ENCODE data around the gene ACOT11. TPM values are rescaled to one million over a fixed set of nuclear protein-coding genes. Genes with fewer than 3 reads are reported as not detected.

Gene ACOT11
- total RNA-seq, 1 donor from 2014 or later: 64.8 TPM

DNA sequence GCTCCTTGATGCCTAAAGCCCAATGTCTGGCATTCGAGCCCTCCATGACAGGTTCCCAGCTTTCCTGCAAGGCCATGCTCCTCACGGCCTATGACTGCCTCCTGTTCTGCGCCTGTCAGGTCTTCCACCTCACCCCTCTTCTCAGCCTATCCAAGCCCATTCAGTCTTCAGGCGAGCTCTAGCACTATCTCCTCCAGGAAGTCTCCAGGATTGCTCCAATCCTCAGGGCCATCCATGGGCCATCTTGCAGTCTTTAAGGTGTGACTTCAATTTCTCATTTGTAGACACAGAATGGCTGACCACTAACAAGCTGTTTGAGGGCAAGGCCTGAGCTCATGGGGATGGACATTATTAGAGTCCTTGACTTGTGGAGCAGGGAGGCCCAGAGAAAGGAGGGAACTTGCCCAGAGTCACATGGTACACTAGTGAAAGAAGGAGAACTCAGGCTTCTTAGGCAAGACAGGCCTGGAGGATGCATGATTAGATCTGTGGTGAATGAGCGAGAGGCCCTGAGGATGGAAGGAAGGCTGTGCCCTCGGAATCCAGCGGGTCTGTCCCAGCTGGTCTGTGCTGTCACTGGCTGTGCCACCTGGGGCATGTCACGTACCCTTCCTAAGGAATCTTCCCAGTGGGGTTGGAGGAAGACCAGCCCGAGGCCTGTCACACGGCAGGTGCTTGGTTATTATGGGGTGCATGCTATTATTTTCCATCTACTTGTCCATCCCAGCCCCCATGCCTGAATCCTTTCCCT is 1.2 kb upstream of the ACOT11 start:
- Histone ChIP-seq H3K27me3 (ENCODE audit: low read depth) (peaks cover 6% of the 10 kb centered on the region), H3K4me1 (peaks cover 52% of the 10 kb centered on the region), H3K36me3 (no peaks in the 10 kb centered on the region), H3K9me3 (replicated peaks) (no peaks in the 10 kb centered on the region), H3K4me3 (no peak overlapping the region), H3K27ac (replicated peaks) (peak overlapping the region; percentile 85)
- no peak for DNase-seq
- intact Hi-C loops (cut with micrococcal nuclease): no loop called here
- TF ChIP-seq, protein P1, sequence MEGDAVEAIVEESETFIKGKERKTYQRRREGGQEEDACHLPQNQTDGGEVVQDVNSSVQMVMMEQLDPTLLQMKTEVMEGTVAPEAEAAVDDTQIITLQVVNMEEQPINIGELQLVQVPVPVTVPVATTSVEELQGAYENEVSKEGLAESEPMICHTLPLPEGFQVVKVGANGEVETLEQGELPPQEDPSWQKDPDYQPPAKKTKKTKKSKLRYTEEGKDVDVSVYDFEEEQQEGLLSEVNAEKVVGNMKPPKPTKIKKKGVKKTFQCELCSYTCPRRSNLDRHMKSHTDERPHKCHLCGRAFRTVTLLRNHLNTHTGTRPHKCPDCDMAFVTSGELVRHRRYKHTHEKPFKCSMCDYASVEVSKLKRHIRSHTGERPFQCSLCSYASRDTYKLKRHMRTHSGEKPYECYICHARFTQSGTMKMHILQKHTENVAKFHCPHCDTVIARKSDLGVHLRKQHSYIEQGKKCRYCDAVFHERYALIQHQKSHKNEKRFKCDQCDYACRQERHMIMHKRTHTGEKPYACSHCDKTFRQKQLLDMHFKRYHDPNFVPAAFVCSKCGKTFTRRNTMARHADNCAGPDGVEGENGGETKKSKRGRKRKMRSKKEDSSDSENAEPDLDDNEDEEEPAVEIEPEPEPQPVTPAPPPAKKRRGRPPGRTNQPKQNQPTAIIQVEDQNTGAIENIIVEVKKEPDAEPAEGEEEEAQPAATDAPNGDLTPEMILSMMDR (IDR thresholded peaks at IDR 0.05; ENCODE audit: borderline replicate concordance): no peak

DNA sequence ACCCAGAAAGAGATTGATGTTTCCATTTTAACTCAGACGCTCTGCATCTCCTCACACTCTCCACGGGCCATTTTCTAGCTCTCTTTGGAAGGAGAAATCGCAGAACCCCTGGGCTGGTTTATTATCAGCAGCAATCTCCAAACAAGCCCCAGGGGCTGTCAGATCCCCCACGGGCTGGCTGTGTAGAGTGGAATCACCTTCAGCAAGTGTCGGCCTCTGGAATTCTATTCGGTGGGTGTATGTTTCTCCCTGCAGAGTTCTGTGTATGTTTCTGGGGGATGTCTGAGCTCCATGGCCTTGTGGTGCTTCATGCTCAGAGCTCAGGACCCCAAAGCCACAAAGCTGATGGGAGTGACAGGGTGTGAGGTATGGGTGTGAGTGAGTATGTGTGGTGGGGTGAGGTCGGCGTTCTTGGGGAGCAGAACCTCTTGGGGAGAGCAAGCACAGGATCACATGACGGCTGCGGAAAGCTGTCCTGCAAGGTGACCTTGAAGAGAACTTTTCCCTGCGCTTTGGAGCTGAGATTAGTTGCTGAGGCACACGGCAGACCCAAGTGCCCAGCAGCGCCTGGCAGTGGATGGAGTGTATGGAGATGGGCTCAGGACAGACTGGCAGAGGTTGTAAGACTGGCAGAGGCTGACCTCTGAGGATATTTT is 489 bp downstream of the ACOT11 start:
- peak overlapping the region; percentile 70 for H3K4me3 ChIP-seq
- H3K4me1 ChIP-seq: peaks cover 53% of the 10 kb centered on the region
- TF ChIP-seq, protein P1 (IDR thresholded peaks at IDR 0.05; ENCODE audit: borderline replicate concordance): no peak
- H3K36me3 ChIP-seq: no peaks in the 10 kb centered on the region
- H3K27ac ChIP-seq (replicated peaks): peak overlapping the region; percentile 85
- DNase-seq: no peak
- intact Hi-C loops (cut with micrococcal nuclease): no loop called here
- no peaks in the 10 kb centered on the region for H3K9me3 ChIP-seq (replicated peaks)
- no peaks in the 10 kb centered on the region for H3K27me3 ChIP-seq (ENCODE audit: low read depth)

DNA sequence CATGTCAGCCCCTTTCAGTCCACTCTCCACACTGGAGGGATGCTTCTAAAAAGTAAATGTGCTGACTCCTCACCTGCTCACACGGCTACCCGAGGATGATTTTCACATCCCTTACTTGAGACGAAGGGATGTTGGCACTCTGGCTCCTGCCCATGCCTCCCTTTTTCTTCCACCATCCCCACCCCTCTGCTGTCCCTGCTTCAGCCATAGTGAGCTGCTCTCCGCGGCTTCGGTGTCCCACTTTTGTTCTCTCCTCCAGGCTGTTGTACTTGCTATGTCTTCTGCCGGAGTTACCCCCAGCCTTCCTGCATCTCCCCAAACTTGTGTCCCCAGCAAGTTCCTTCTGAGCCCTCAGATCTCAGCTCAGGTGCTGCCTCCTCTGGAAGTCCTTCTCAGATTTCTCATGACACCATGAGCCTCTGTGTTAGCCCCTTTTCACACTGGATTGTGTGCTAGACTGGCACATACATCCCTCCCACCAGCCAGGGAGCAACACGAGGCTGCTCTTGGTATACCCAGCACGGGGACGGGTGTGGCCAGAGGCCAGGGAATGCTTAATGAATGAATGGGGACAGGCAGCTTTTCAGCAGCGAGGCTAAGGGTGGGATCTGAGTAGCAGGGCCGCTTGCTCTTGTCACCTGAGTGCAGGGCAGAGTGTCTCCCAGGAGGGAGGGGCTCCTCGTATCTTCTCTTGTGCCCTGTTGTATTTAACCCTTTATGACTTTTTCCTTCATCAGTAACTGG is 1.3 kb downstream of the ACOT11 start:
- no peaks in the 10 kb centered on the region for H3K36me3 ChIP-seq
- H3K4me1 ChIP-seq: peaks cover 56% of the 10 kb centered on the region
- no peaks in the 10 kb centered on the region for H3K9me3 ChIP-seq (replicated peaks)
- H3K27ac ChIP-seq (replicated peaks): peak overlapping the region; percentile 85
- peak overlapping the region; percentile 70 for H3K4me3 ChIP-seq
- intact Hi-C loops (cut with micrococcal nuclease): no loop called here
- H3K27me3 ChIP-seq (ENCODE audit: low read depth): no peaks in the 10 kb centered on the region
- peak; percentile 50 for DNase-seq
- TF ChIP-seq, protein P1 (IDR thresholded peaks at IDR 0.05; ENCODE audit: borderline replicate concordance): no peak

- TF ChIP-seq, protein P1 (IDR thresholded peaks at IDR 0.05; ENCODE audit: borderline replicate concordance): no peak
- intact Hi-C loops (cut with micrococcal nuclease): no loop called here
- peaks cover 14% of the 10 kb centered on the region for H3K9me3 ChIP-seq (replicated peaks)
- peaks cover 7% of the 10 kb centered on the region for H3K36me3 ChIP-seq
- peak overlapping the region; percentile 70 for H3K4me3 ChIP-seq
- no peaks in the 10 kb centered on the region for H3K27me3 ChIP-seq (ENCODE audit: low read depth)
- H3K27ac ChIP-seq (replicated peaks): peak overlapping the region; percentile 85
- no peak for DNase-seq
- H3K4me1 ChIP-seq: peaks cover 51% of the 10 kb centered on the region
These were observed 3.9 kb downstream of the ACOT11 start for GRCh38 chr1:54551891-54552290.

DNA sequence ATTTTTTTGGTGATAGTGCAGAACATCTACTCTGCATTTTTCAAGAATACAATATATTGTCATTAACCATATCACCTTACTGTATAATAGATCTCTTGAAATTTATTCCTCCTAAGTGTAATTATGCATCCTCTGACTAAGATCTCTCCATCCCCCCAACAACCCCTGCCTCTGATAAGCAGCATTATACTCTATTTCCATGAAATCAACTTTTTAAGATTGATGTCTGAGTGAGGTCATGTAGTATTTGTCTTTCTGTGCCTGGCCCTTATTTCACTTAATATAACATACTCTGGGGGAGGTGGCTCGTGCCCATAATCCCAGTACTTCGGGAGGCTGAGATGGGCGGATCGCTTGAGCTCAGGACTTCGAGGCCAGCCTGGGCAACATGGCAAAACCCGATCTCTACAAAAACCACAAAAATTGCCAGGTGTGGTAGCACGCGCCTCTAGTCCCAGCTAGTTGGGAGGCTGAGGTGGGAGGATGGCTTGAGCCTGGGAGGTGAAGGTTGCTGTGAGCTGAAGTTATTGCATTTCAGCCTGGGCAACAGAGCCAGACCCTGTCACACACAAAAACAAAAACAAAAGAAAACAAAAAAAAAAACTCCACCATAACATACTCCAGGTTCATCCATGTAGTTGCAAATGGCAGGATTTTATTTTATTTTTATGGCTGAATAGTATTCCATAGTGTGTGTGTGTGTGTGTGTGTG is 5.7 kb downstream of the ACOT11 start:
- TF ChIP-seq, protein P1 (IDR thresholded peaks at IDR 0.05; ENCODE audit: borderline replicate concordance): no peak
- H3K4me3 ChIP-seq: no peak overlapping the region
- H3K27me3 ChIP-seq (ENCODE audit: low read depth): no peaks in the 10 kb centered on the region
- intact Hi-C loops (cut with micrococcal nuclease): no loop called here
- DNase-seq: no peak
- H3K36me3 ChIP-seq: peaks cover 7% of the 10 kb centered on the region
- peak overlapping the region; percentile 85 for H3K27ac ChIP-seq (replicated peaks)
- peaks cover 14% of the 10 kb centered on the region for H3K9me3 ChIP-seq (replicated peaks)
- peaks cover 61% of the 10 kb centered on the region for H3K4me1 ChIP-seq
